GM11168 (cell line): ENCODE data around the gene EFHC1.
"Not testable (repeated sequence)": the region's sequence is repeated elsewhere in the genome, so short reads cannot be mapped to it uniquely, and the experiment has no call there.

ENCODE experiments used
- in situ Hi-C: fragments of 300-500 bp; cut with MboI; formaldehyde crosslinking; loops from one replicate; pipeline ENCODE4 v1.12.0; 2022; ENCODE audit warnings: low sequenced_read_pairs; ENCODE audit not compliant: unreplicated experiment

Gene EFHC1

GRCh38 chr6:52423971-52424381 is 3.8 kb downstream of the EFHC1 start:
- in situ Hi-C loops = no loop called here

- in situ Hi-C loops = no loop called here
Observed at GRCh38 chr6:52424513-52424912, 4.4 kb downstream of the EFHC1 start.

GRCh38 chr6:52426667-52427066 is 6.5 kb downstream of the EFHC1 start:
- in situ Hi-C loops = no loop called here

- in situ Hi-C loops = not testable (repeated sequence)
Observed at GRCh38 chr6:52433294-52433693, 13.2 kb downstream of the EFHC1 start.

DNA sequence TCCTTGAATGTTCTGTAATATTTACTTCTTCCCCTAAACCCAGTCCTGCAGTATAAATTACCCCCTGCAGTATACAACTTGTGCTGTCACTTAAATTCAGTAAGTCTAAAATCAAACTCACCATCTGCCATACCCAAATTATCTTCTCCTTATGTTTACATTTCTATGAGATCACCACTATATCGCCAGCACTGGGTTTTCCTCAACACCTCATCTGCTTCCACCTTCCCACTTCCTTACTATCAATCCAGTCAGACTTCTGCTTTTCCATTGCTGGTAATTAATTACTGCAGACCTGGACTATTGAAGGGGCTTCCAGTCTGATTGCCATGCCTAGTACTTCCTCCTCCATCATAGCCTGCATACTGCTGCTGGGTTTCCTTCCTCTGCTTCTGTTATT is 15.2 kb downstream of the EFHC1 start:
- in situ Hi-C loops = no loop called here

GRCh38 chr6:52438926-52439325 is 18.8 kb downstream of the EFHC1 start:
- in situ Hi-C loops = no loop called here

DNA sequence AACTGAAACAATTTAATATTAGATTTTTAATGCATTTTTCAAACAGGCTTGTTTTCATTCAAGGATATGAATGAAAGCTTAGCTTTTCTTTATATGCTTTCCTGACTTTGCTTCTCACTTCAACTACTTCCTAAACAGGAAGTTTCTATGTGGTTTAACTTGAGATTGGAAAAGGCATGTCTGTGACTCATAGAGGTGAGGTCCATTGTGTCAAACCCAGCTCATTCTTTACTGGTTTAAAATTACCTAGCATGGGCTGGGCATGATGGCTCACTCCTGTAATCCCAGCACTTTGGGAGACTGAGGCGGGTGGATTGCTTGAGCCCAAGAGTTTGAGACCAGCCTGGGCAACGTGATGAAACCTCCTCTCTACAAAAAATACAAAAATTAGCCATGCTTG is 34.4 kb downstream of the EFHC1 start:
- in situ Hi-C loops = no loop called here

DNA sequence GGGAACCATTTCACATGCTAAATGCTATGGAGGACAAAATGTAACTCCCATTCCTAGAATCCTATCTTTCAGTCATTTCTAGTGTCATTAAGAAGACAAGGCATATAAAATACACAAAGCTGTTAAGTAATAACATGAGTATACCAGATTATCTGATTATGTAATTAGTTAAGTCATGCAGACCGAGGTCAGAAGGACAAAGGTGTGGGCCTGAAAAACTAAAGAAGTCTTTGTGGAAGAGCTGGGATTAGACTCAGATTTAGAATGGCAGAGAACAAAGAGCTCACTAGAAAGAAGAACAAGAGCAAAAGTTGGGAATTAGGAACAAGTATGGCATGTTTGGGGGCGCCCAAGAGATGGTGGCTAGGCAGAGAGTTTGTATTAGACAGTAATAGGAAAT is 37.0 kb downstream of the EFHC1 start:
- in situ Hi-C loops = no loop called here

- in situ Hi-C loops = not testable (repeated sequence)
Observed at GRCh38 chr6:52461194-52461593, 41.1 kb downstream of the EFHC1 start.

GRCh38 chr6:52474173-52474572 is 54.0 kb downstream of the EFHC1 start:
- in situ Hi-C loops = no loop called here

GRCh38 chr6:52475307-52475706 is 55.2 kb downstream of the EFHC1 start:
- in situ Hi-C loops = no loop called here

DNA sequence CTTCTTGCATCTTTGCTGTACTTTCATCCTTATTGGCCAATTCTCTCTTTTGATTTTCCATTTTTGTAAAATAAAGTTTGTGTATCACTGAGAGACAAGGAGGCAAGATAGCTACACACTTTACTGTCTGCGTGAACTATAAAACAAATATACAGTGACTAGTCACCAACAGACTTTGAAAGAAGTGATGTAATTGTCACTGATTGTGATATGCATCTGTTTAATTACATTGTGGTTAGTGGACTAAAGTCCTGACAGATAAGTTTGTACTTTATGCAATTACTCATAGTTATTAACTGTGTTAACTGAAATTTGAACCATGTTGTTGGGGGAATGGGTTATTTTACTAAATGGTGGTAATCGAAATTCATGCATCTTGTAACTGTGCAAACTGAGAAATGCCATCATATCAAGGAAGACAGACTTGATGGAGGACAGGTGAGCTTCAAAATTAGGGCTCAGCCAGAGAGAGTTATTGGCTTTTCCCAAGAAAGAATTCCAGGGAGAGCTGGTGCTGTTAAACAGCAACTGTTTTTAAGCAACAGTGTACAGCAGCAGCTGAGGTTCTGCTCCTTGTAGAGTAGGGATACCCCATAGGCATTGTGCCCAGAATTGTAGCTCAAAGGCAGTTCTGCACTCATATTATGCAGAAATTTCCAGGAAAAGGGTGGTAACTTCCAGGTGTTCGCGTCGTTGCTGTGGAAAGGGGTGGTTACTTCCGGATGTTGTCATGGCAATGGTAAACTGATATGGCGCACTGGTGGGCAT is 62.9 kb downstream of the EFHC1 start:
- in situ Hi-C loops = no loop called here

DNA sequence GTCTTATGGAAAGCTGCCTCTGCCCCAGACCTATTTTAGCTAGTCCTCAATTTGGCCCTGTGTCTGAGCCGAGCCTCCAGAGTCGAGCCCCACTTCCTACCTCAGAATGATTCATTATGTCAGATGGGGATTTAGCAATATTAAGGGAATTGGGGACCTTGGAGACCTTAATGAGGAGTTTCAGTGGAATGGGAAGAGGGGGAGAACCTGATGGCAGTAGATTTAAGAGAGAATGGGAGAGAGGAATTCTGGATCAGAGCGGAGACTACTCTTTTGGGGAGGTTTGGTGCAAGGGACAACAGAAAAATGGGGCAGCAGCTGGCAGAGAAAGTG is 63.5 kb downstream of the EFHC1 start:
- in situ Hi-C loops = no loop called here

GRCh38 chr6:52489881-52490280 is 69.7 kb downstream of the EFHC1 start:
- in situ Hi-C loops = no loop called here

GRCh38 chr6:52491203-52492069 is 71.3 kb downstream of the EFHC1 start:
- in situ Hi-C loops = no loop called here

GRCh38 chr6:52493669-52494068 is 73.5 kb downstream of the EFHC1 start:
- in situ Hi-C loops = no loop called here

- in situ Hi-C loops = loop anchor here (5.0 kb wide), 1 partner anchor 77 kb away; no protein-coding TSS in a partner anchor
Observed at GRCh38 chr6:52494298-52495072, 74.3 kb downstream of the EFHC1 start.

GRCh38 chr6:52495922-52496321 is 75.8 kb downstream of the EFHC1 start:
- in situ Hi-C loops = loop anchor here (5.0 kb wide), 1 partner anchor 79 kb away; no protein-coding TSS in a partner anchor

DNA sequence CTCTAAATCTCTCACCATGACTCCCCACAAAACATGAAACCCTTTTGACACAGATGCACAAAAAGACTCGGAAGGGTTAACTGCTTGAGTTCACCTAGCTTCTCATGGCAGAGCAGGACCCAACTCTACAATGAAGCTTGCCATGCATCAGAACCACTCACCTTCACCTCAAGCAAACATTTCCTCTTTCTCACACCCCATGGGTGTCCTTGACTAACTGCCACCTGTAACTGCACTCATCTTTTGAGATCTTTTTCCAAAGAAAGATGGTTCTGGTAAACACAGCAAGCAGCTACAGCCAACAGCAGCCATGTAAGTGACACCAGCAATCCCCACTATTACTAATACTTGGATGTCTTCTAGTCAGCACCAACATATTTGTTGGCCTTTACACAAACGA is 76.5 kb downstream of the EFHC1 start:
- in situ Hi-C loops = loop anchor here (5.0 kb wide), 1 partner anchor 79 kb away; no protein-coding TSS in a partner anchor

DNA sequence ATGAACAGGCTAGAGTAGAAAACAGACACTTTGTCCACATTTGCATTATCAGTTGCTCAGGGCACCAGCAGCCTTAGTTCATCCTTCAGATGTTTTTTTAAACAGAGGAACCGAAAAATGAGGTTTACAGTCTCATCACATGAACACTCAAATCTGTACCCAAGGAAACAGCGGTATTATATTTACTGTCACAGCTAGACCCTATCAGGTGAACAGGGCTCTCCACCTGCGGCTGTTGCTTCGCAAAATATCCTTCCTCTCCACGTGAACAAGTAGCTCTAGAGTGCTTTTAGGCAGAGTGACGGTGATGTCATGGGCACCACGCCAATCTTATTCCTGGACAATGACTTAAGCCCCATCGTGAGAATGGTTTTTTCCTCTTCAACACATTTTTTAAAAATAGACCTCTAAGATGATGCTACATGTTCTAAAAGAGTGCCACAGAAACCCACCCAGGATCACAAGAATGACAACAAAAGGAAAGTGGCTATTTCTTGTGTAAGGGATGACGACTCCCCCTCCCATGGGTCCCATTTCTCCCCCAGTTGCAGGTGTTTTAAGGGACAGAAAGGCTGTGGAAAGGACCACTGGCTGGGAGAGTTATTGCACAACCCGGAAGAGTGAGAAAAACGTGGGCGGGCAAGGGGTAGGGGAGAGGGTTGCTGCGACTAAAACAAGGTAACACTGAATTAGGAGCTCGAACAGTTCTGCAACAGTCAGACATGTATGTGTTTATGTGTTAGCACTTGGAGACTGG is 77.7 kb downstream of the EFHC1 start:
- in situ Hi-C loops = loop anchor here (5.0 kb wide), 1 partner anchor 81 kb away; no protein-coding TSS in a partner anchor
